Measurements from ENCODE around the gene HSP90B1.

GRCh38 chr12:103997286-103997900 lies 67.2 kb downstream of the HSP90B1 start:
- TF ChIP-seq SP1 (IDR thresholded peaks at IDR 0.05) (no peak), SUZ12 (IDR thresholded peaks at IDR 0.05) (no peak), FOXK2 (IDR thresholded peaks at IDR 0.05) (no peak), ZNF384 (IDR thresholded peaks at IDR 0.05) (no peak), FOXA1 (IDR thresholded peaks at IDR 0.05) (no peak), TARDBP (IDR thresholded peaks at IDR 0.05) (no peak), LEF1 (IDR thresholded peaks at IDR 0.05; ENCODE audit: borderline replicate concordance) (no peak), ARNT (IDR thresholded peaks at IDR 0.05) (no peak), FOXM1 (IDR thresholded peaks at IDR 0.05; ENCODE audit: borderline replicate concordance) (no peak), BHLHE40 (IDR thresholded peaks at IDR 0.05; ENCODE audit: borderline replicate concordance) (no peak), NFRKB (IDR thresholded peaks at IDR 0.05) (no peak), ELF4 (IDR thresholded peaks at IDR 0.05) (no peak), PKNOX1 (IDR thresholded peaks at IDR 0.05) (no peak)

All from HEK293T (cell line).